B cell (primary cell): ENCODE results near the gene GAMT.

ENCODE experiments used
- CTCF ChIP-seq: fragments of 200-600 bp; IDR thresholded peaks from one replicate; pipeline ENCODE4 v1.8.0; 2022; ENCODE audit warnings: antibody characterized with exemption, mild to moderate bottlenecking
- EZH2 ChIP-seq: IDR thresholded peaks from 2 replicates; pipeline ENCODE4 v1.6.1; 2012; ENCODE audit warnings: borderline replicate concordance, low read depth, mild to moderate bottlenecking, moderate library complexity, low read length; ENCODE audit not compliant: insufficient read depth, poor library complexity, severe bottlenecking

- TF ChIP-seq CTCF = peak; percentile 98
- TF ChIP-seq EZH2 = no peak
Measured at GRCh38 chr19:1445185-1445931, 44.0 kb upstream of the GAMT start.
